ENCODE measurements around the gene FXYD1. TPM values are rescaled to one million over a fixed set of nuclear protein-coding genes. Genes with fewer than 3 reads are reported as not detected.

Gene FXYD1
- total and polyA plus RNA-seq, 2 of the 8 experiments (the other 6 are each of a cell fraction or from before 2014, with no cell fraction given) = 1.6 to 8.1 TPM

DNA sequence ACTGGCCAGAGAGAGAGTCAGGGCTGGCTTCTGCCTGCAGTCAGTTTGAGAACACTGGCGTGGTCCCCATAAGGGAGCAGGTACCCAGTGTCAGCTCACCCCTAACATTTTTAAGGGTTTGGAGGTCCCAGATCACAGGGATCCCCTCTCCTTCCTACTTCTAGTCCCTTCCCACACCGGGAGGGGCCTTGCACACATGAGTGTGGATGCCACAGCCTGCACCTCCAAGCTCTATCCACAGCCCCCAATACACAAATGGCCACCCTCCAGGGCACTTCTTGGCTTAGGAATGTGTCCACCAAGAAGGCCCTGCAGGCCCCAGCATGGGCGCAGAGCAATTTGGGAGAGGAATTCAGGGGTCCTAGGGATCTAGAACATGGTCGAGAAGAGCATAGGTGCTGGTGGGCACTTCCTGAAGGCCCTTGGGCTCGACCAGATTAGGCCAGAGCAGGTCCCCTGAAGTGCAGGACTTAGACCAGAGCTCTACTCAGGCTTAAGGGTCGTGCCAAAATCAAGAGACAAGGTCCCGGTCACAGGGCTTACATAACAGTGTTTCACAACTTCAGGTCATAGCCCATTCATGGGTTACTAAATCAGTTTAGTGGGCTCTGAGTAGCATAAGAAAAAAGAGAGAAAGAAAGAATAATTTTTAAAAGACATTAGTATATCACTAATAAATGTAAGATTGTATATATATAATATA lies 31.9 kb downstream of the FXYD1 start (continued):
- TF ChIP-seq, protein P1, sequence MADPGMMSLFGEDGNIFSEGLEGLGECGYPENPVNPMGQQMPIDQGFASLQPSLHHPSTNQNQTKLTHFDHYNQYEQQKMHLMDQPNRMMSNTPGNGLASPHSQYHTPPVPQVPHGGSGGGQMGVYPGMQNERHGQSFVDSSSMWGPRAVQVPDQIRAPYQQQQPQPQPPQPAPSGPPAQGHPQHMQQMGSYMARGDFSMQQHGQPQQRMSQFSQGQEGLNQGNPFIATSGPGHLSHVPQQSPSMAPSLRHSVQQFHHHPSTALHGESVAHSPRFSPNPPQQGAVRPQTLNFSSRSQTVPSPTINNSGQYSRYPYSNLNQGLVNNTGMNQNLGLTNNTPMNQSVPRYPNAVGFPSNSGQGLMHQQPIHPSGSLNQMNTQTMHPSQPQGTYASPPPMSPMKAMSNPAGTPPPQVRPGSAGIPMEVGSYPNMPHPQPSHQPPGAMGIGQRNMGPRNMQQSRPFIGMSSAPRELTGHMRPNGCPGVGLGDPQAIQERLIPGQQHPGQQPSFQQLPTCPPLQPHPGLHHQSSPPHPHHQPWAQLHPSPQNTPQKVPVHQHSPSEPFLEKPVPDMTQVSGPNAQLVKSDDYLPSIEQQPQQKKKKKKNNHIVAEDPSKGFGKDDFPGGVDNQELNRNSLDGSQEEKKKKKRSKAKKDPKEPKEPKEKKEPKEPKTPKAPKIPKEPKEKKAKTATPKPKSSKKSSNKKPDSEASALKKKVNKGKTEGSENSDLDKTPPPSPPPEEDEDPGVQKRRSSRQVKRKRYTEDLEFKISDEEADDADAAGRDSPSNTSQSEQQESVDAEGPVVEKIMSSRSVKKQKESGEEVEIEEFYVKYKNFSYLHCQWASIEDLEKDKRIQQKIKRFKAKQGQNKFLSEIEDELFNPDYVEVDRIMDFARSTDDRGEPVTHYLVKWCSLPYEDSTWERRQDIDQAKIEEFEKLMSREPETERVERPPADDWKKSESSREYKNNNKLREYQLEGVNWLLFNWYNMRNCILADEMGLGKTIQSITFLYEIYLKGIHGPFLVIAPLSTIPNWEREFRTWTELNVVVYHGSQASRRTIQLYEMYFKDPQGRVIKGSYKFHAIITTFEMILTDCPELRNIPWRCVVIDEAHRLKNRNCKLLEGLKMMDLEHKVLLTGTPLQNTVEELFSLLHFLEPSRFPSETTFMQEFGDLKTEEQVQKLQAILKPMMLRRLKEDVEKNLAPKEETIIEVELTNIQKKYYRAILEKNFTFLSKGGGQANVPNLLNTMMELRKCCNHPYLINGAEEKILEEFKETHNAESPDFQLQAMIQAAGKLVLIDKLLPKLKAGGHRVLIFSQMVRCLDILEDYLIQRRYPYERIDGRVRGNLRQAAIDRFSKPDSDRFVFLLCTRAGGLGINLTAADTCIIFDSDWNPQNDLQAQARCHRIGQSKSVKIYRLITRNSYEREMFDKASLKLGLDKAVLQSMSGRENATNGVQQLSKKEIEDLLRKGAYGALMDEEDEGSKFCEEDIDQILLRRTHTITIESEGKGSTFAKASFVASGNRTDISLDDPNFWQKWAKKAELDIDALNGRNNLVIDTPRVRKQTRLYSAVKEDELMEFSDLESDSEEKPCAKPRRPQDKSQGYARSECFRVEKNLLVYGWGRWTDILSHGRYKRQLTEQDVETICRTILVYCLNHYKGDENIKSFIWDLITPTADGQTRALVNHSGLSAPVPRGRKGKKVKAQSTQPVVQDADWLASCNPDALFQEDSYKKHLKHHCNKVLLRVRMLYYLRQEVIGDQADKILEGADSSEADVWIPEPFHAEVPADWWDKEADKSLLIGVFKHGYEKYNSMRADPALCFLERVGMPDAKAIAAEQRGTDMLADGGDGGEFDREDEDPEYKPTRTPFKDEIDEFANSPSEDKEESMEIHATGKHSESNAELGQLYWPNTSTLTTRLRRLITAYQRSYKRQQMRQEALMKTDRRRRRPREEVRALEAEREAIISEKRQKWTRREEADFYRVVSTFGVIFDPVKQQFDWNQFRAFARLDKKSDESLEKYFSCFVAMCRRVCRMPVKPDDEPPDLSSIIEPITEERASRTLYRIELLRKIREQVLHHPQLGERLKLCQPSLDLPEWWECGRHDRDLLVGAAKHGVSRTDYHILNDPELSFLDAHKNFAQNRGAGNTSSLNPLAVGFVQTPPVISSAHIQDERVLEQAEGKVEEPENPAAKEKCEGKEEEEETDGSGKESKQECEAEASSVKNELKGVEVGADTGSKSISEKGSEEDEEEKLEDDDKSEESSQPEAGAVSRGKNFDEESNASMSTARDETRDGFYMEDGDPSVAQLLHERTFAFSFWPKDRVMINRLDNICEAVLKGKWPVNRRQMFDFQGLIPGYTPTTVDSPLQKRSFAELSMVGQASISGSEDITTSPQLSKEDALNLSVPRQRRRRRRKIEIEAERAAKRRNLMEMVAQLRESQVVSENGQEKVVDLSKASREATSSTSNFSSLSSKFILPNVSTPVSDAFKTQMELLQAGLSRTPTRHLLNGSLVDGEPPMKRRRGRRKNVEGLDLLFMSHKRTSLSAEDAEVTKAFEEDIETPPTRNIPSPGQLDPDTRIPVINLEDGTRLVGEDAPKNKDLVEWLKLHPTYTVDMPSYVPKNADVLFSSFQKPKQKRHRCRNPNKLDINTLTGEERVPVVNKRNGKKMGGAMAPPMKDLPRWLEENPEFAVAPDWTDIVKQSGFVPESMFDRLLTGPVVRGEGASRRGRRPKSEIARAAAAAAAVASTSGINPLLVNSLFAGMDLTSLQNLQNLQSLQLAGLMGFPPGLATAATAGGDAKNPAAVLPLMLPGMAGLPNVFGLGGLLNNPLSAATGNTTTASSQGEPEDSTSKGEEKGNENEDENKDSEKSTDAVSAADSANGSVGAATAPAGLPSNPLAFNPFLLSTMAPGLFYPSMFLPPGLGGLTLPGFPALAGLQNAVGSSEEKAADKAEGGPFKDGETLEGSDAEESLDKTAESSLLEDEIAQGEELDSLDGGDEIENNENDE (IDR thresholded peaks at IDR 0.05; ENCODE audit: insufficient replicate concordance, low read length) = no peak
- no peak for TF ChIP-seq SIN3A (conservative IDR thresholded peaks at IDR 0.05 in 1 of 2, IDR thresholded peaks at IDR 0.05 in 1 of 2; ENCODE audit: low read depth in 1 of 2, low read length in 2 of 2)
- TF ChIP-seq SP4 (IDR thresholded peaks at IDR 0.05; ENCODE audit: low read length) = no peak
- TF ChIP-seq RFX5 (IDR thresholded peaks at IDR 0.05; ENCODE audit: borderline replicate concordance, low read depth, low read length) = no peak
- TF ChIP-seq ATF3 (IDR thresholded peaks at IDR 0.05; ENCODE audit: insufficient read depth, low read depth, low read length) = no peak
- TF ChIP-seq RXRA (IDR thresholded peaks at IDR 0.05; ENCODE audit: insufficient read depth, low read depth, low read length) = no peak

All from H1 (cell line).